PFSK-1 (cell line): Measurements from ENCODE around the gene STK10.

Source experiments
- FOXP2 ChIP-seq: optimal IDR thresholded peaks from 2 replicates; pipeline ENCODE3; 2011; ENCODE audit warnings: borderline replicate concordance, control low read depth, inconsistent platforms; ENCODE audit not compliant: insufficient read depth; ENCODE audit errors: extremely low read length, extremely low read depth
- POLR2AphosphoS5 ChIP-seq: IDR thresholded peaks from 2 replicates; pipeline ENCODE4 v1.6.1; 2012; ENCODE audit warnings: low read depth, mild to moderate bottlenecking, control low read depth, low read length, moderate library complexity
- REST ChIP-seq, 2 experiments: IDR thresholded peaks; 2 replicates each; pipeline versions ENCODE4 v1.6.1 to v1.8.0; 2011 to 2012; ENCODE audit warnings: low read depth in 2 of 2, low read length in 2 of 2, control low read depth in 1 of 2, inconsistent platforms in 1 of 2, mild to moderate bottlenecking in 1 of 2, moderate library complexity in 1 of 2; ENCODE audit not compliant: insufficient read depth in 1 of 2
- SIN3A ChIP-seq: IDR thresholded peaks from 2 replicates; pipeline ENCODE4 v1.6.1; 2012; ENCODE audit warnings: mild to moderate bottlenecking, low read length, moderate library complexity, borderline replicate concordance; ENCODE audit not compliant: insufficient read depth
- TAF1 ChIP-seq: IDR thresholded peaks from 2 replicates; pipeline ENCODE4 v1.6.1; 2012; ENCODE audit warnings: low read length, control low read depth, borderline replicate concordance; ENCODE audit not compliant: insufficient read depth

The STK10 gene

GRCh38 chr5:172045315-172045632, 142.8 kb downstream of the STK10 start:
- TF ChIP-seq SIN3A (no peak), FOXP2 (no peak), REST (IDR thresholded peaks at IDR 0.05; ENCODE audit: insufficient read depth in 1 of 2, low read depth in 2 of 2, low read length in 2 of 2) (no peak), TAF1 (no peak), POLR2AphosphoS5 (no peak)

GRCh38 chr5:172044631-172045314, 143.3 kb downstream of the STK10 start:
- no peak for TF ChIP-seq FOXP2
- no peak for TF ChIP-seq REST (IDR thresholded peaks at IDR 0.05; ENCODE audit: insufficient read depth in 1 of 2, low read depth in 2 of 2, low read length in 2 of 2)
- no peak for TF ChIP-seq TAF1
- no peak for TF ChIP-seq SIN3A
- TF ChIP-seq POLR2AphosphoS5 = no peak

GRCh38 chr5:172043865-172044264, 144.2 kb downstream of the STK10 start:
- TF ChIP-seq REST (IDR thresholded peaks at IDR 0.05; ENCODE audit: insufficient read depth in 1 of 2, low read depth in 2 of 2, low read length in 2 of 2) (no peak), TAF1 (no peak), FOXP2 (no peak), POLR2AphosphoS5 (no peak), SIN3A (no peak)

- TF ChIP-seq TAF1 = no peak
- TF ChIP-seq POLR2AphosphoS5 = no peak
- no peak for TF ChIP-seq SIN3A
- TF ChIP-seq FOXP2 = no peak
Observed at GRCh38 chr5:172042183-172042582, 145.8 kb downstream of the STK10 start.

GRCh38 chr5:172038167-172038566, 149.9 kb downstream of the STK10 start:
- TF ChIP-seq SIN3A = no peak
- TF ChIP-seq POLR2AphosphoS5 = no peak
- no peak for TF ChIP-seq TAF1
- no peak for TF ChIP-seq FOXP2

- TF ChIP-seq SIN3A = no peak
- TF ChIP-seq REST (IDR thresholded peaks at IDR 0.05; ENCODE audit: insufficient read depth in 1 of 2, low read depth in 2 of 2, low read length in 2 of 2) = no peak
Observed at GRCh38 chr5:172035049-172035448, 153.0 kb downstream of the STK10 start.
